OCI-LY3 (cell line): ENCODE data around the gene MTURN.

ENCODE experiments used
- CTCF ChIP-seq: fragments of 200-600, 300-600 bp; sonication (generic); IDR thresholded peaks from 2 replicates; pipeline ENCODE4 v1.5.1; 2014; ENCODE audit warnings: antibody characterized with exemption, low read length, low read depth
- EZH2phosphoT487 ChIP-seq: fragments of 200-600 bp; shearing (Covaris generic); IDR thresholded peaks from 2 replicates; pipeline ENCODE4 v1.6.1; 2018; ENCODE audit warnings: antibody characterized with exemption, mixed run types, low read depth

DNA sequence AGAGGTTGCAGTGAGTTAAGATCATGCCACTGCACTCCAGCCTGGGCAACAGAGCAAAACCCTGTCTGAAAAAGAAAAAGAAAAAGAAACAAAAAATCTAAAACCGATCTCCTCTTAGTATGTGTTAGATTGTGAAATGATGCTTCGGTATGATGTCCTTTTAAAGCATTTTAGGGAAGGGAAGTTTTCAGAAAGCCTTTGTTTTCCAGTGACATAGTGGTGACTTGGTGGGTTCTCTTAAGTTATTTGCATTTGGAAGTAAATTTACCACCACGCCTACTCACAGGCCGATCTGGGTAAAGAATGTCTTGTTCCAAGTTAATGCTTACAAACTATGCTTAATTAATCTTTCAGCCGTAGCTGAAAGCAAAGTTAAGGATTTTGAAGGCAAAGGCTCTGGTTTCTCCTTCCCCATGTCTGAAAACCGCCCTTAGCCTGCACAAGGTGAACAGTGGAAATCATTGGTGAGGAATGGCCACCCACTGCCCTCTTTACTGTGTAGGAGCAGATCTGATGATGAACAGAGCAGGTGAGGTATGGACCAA lies 10.7 kb downstream of the MTURN start:
- TF ChIP-seq CTCF (no peak), EZH2phosphoT487 (no peak)
